HEK293 (cell line): Measurements from ENCODE around the gene ECSIT.

Source experiments
- CTCF ChIA-PET: fragments of 350-600 bp; formaldehyde crosslinking; extraction: SDS; loops from one replicate; lab custom pipeline; 2021; ENCODE audit warnings: antibody characterized with exemption; lab: Yijun Ruan, JAX
- POLR2A ChIA-PET: fragments of 300-600 bp; formaldehyde crosslinking; extraction: SDS; loops from one replicate; lab custom pipeline; 2020; ENCODE audit warnings: antibody characterized with exemption, inconsistent platforms; lab: Yijun Ruan, JAX
- H3K27ac ChIP-seq: fragments of 200-500 bp; sonication (Bioruptor generic); 2 replicates; pipeline ENCODE4 v1.5.1; 2014; ENCODE audit warnings: low read depth, low read length, control low read depth, inconsistent platforms; ENCODE audit errors: extremely low read depth
- H3K36me3 ChIP-seq, 2 experiments: fragments of 200-500 bp in 1 of 2; sonication (Bioruptor generic) in 1 of 2; 1 replicate in 1 of 2; 2 replicates in 1 of 2; pipeline ENCODE4 v1.5.1; 2014 to 2017; ENCODE audit warnings: inconsistent platforms in 2 of 2, low read length in 2 of 2; ENCODE audit not compliant: control insufficient read depth in 2 of 2, insufficient read depth in 1 of 2
- H3K4me1 ChIP-seq: fragments of 200-500 bp; sonication (Bioruptor generic); 2 replicates; pipeline ENCODE4 v1.5.1; 2014; ENCODE audit warnings: mild to moderate bottlenecking, low read length, inconsistent platforms; ENCODE audit not compliant: control insufficient read depth, insufficient read depth
- H3K4me3 ChIP-seq: 2 replicates; pipeline ENCODE4 v1.5.1; 2011; ENCODE audit warnings: low read depth, mild to moderate bottlenecking, control low read depth, low read length, moderate library complexity
- H3K9me3 ChIP-seq: fragments of 200-500 bp; sonication (Bioruptor generic); 2 replicates; pipeline ENCODE4 v1.5.1; 2014; ENCODE audit warnings: low read depth, low read length, inconsistent platforms; ENCODE audit not compliant: control insufficient read depth, insufficient read depth
- MYNN ChIP-seq: fragments of 450-650 bp; formaldehyde crosslinking; IDR thresholded peaks from 2 replicates; pipeline ENCODE4 v1.5.1; 2016; ENCODE audit warnings: missing biosample characterization, missing genetic modification characterization, borderline replicate concordance
- PRDM4 ChIP-seq: fragments of 450-650 bp; formaldehyde crosslinking; IDR thresholded peaks from 2 replicates; pipeline ENCODE4 v1.5.1; 2017; ENCODE audit warnings: missing biosample characterization, missing genetic modification characterization
- ZFP37 ChIP-seq: fragments of 450-650 bp; formaldehyde crosslinking; IDR thresholded peaks from 2 replicates; pipeline ENCODE4 v1.5.1; 2016; ENCODE audit warnings: missing biosample characterization, missing genetic modification characterization
- ZNF133 ChIP-seq: fragments of 450-650 bp; formaldehyde crosslinking; IDR thresholded peaks from 2 replicates; pipeline ENCODE4 v1.5.1; 2016; ENCODE audit warnings: missing biosample characterization, missing genetic modification characterization
- ZNF202 ChIP-seq: fragments of 450-650 bp; formaldehyde crosslinking; IDR thresholded peaks from 2 replicates; pipeline ENCODE4 v1.5.1; 2016; ENCODE audit warnings: missing biosample characterization, missing genetic modification characterization, borderline replicate concordance
- ZNF324 ChIP-seq: fragments of 450-650 bp; formaldehyde crosslinking; IDR thresholded peaks from 2 replicates; pipeline ENCODE4 v1.5.1; 2016; ENCODE audit warnings: missing biosample characterization, missing genetic modification characterization
- ZNF350 ChIP-seq: fragments of 450-650 bp; formaldehyde crosslinking; IDR thresholded peaks from 2 replicates; pipeline ENCODE4 v1.5.0; 2017; ENCODE audit warnings: missing biosample characterization, mild to moderate bottlenecking, missing genetic modification characterization
- ZNF394 ChIP-seq: fragments of 450-650 bp; formaldehyde crosslinking; IDR thresholded peaks from 2 replicates; pipeline ENCODE4 v1.5.1; 2016; ENCODE audit warnings: missing biosample characterization, missing genetic modification characterization, mild to moderate bottlenecking, moderate library complexity, borderline replicate concordance
- ZNF48 ChIP-seq: fragments of 450-650 bp; formaldehyde crosslinking; IDR thresholded peaks from 2 replicates; pipeline ENCODE4 v1.5.1; 2016; ENCODE audit warnings: missing biosample characterization, missing genetic modification characterization
- ZNF621 ChIP-seq: fragments of 450-650 bp; formaldehyde crosslinking; IDR thresholded peaks from 2 replicates; pipeline ENCODE4 v1.5.1; 2017; ENCODE audit warnings: missing biosample characterization, missing genetic modification characterization
- ZNF626 ChIP-seq: fragments of 450-650 bp; sonication (Bioruptor Pico); formaldehyde crosslinking; IDR thresholded peaks from 2 replicates; pipeline ENCODE4 v1.5.1; 2018; ENCODE audit warnings: missing biosample characterization, missing genetic modification characterization, inconsistent platforms
- ZNF645 ChIP-seq: fragments of 450-650 bp; formaldehyde crosslinking; IDR thresholded peaks from 2 replicates; pipeline ENCODE4; 2016; ENCODE audit warnings: missing biosample characterization, missing genetic modification characterization
- ZSCAN5A ChIP-seq: fragments of 450-650 bp; formaldehyde crosslinking; IDR thresholded peaks from 2 replicates; pipeline ENCODE4 v1.5.1; 2016; ENCODE audit warnings: missing biosample characterization, missing genetic modification characterization

The ECSIT gene

GRCh38 chr19:11486661-11487503 lies 42.1 kb downstream of the ECSIT start:
- POLR2A ChIA-PET, result interaction anchor here (1.0 kb wide), 1 partner anchor 14 kb away, joined by 4 read pairs; no protein-coding TSS in a partner anchor
- Histone ChIP-seq H3K4me3 (no peak overlapping the region), H3K4me1 (no peaks in the 10 kb centered on the region), H3K9me3 (no peaks in the 10 kb centered on the region), H3K27ac (no peak overlapping the region), H3K36me3 (peaks cover 0 to 15% of the 10 kb centered on the region in 2 experiments; a peak in 2 of 3 replicates)
- CTCF ChIA-PET, result interaction anchor here (1.4 kb wide), 1 partner anchor 9 kb away, joined by 9 read pairs; no protein-coding TSS in a partner anchor
- TF ChIP-seq ZNF48 (no peak), ZNF350 (tag by site-specific recombination) (no peak), ZNF133 (tag by site-specific recombination) (no peak), ZNF202 (tag by site-specific recombination) (no peak), PRDM4 (tag by site-specific recombination) (no peak), ZNF626 (tag by site-specific recombination) (no peak), MYNN (tag by site-specific recombination) (no peak), ZNF621 (no peak), ZSCAN5A (tag by site-specific recombination) (no peak), ZNF645 (no peak), ZFP37 (no peak)

GRCh38 chr19:11485245-11485837 lies 43.6 kb downstream of the ECSIT start:
- Histone ChIP-seq H3K4me1 (no peaks in the 10 kb centered on the region), H3K36me3 (peaks cover 0 to 12% of the 10 kb centered on the region in 2 experiments; a peak in 2 of 3 replicates), H3K4me3 (no peak overlapping the region), H3K9me3 (no peaks in the 10 kb centered on the region), H3K27ac (no peak overlapping the region)
- ChIA-PET POLR2A (interaction anchor here (1.0 kb wide), 1 partner anchor 16 kb away, joined by 4 read pairs; no protein-coding TSS in a partner anchor), CTCF (interaction anchor here (0.6 to 1.4 kb wide), 6 partner anchors 11 to 642 kb away, joined by 3 to 9 read pairs (median 5); no protein-coding TSS in a partner anchor)
- TF ChIP-seq ZNF324 (tag by site-specific recombination) (no peak), ZNF394 (peak; percentile 23; the same call in 1 of the 2 replicates)
